GM12878 (cell line): Measurements from ENCODE around the gene LRRIQ1. TPM values are rescaled to one million over a fixed set of nuclear protein-coding genes. Genes with fewer than 3 reads are reported as not detected.

ENCODE experiments used
- ATAC-seq: fragments of 200-7000 bp; cut with Tn5 transposase; 3 replicates; pipeline ENCODE4 v1.9.1; 2020; ENCODE audit warnings: mild to moderate bottlenecking, moderate library complexity
- BruUV-seq: library from RNA; stranded (reverse); fragments of 400-500 nt; replicated peaks from 2 replicates; lab custom pipeline; 2021; lab: Mats Ljungman, UMichigan
- CTCF ChIA-PET: fragments of 300-600 bp; sonication (Branson Sonifier 250); formaldehyde crosslinking; extraction: SDS; loops from one replicate; lab custom pipeline; 2021; ENCODE audit warnings: inconsistent platforms; lab: Yijun Ruan, JAX
- POLR2A ChIA-PET: fragments of 350-600 bp; formaldehyde crosslinking; extraction: SDS; loops from one replicate; lab custom pipeline; 2021; ENCODE audit warnings: inconsistent platforms; lab: Charles Lee
- RAD21 ChIA-PET: fragments of 300-600 bp; sonication (Branson Sonifier 250); formaldehyde crosslinking; loops from one replicate; lab custom pipeline; 2023; ENCODE audit warnings: antibody characterized with exemption; ENCODE audit not compliant: unreplicated experiment; lab: Charles Lee
- SMC1A ChIA-PET: fragments of 300-600 bp; sonication (Branson Sonifier 250); formaldehyde crosslinking; loops from one replicate; lab custom pipeline; 2023; ENCODE audit not compliant: unreplicated experiment, uncharacterized antibody; lab: Charles Lee
- DNase-seq: peaks from one replicate; pipeline ENCODE4 v3.0.0-alpha.2; 2011; ENCODE audit warnings: low read depth, low spot score
- FAIRE-seq: peaks from 3 replicates; lab custom pipeline; 2011; peaks lifted over from hg19 to GRCh38; lab: Jason Lieb, UNC
- H2AFZ ChIP-seq: 2 replicates; pipeline ENCODE4 v1.6.0; 2011; ENCODE audit warnings: low read depth, low read length, control low read depth; ENCODE audit not compliant: control insufficient read depth
- H3K27ac ChIP-seq: 2 replicates; pipeline ENCODE4 v1.5.1; 2011; ENCODE audit warnings: control low read depth; ENCODE audit not compliant: control insufficient read depth, insufficient read depth
- H3K27me3 ChIP-seq, 2 experiments: replicated peaks in 1 of 2; 2 replicates each; pipeline versions ENCODE4 v1.6.0 to v1.6.1; 2011; ENCODE audit warnings: low read length in 1 of 2; ENCODE audit not compliant: control insufficient read depth in 2 of 2, insufficient read depth in 2 of 2
- H3K36me3 ChIP-seq, 2 experiments: 2 replicates each; pipeline ENCODE4 v1.5.1; 2011; ENCODE audit warnings: low read length in 1 of 2; ENCODE audit not compliant: control insufficient read depth in 2 of 2, insufficient read depth in 2 of 2
- H3K4me1 ChIP-seq: 2 replicates; pipeline ENCODE4 v1.6.1; 2011; ENCODE audit warnings: mild to moderate bottlenecking, low read length, moderate library complexity, mixed read lengths; ENCODE audit not compliant: control insufficient read depth, insufficient read depth
- H3K4me2 ChIP-seq: 2 replicates; pipeline ENCODE4 v1.6.0; 2011; ENCODE audit warnings: control low read depth; ENCODE audit not compliant: control insufficient read depth, insufficient read depth
- H3K4me3 ChIP-seq: fragments of 200-600 bp; sonication (generic); 2 replicates; pipeline ENCODE4 v1.5.1; 2016
- H3K79me2 ChIP-seq: 2 replicates; pipeline ENCODE4 v1.6.0; 2011; ENCODE audit warnings: low read length; ENCODE audit not compliant: control insufficient read depth, insufficient read depth
- H3K9ac ChIP-seq: 2 replicates; pipeline ENCODE4 v1.8.0; 2011; ENCODE audit warnings: low read length, control low read depth, mixed read lengths; ENCODE audit not compliant: control insufficient read depth, insufficient read depth
- H3K9me3 ChIP-seq: replicated peaks from 3 replicates; pipeline ENCODE4 v1.5.1; 2011; ENCODE audit warnings: mild to moderate bottlenecking, low read length; ENCODE audit not compliant: control insufficient read depth, insufficient read depth
- H4K20me1 ChIP-seq: 2 replicates; pipeline ENCODE4 v1.6.0; 2011; ENCODE audit not compliant: control insufficient read depth, insufficient read depth
- EZH2 ChIP-seq: IDR thresholded peaks from 2 replicates; pipeline ENCODE4 v1.6.1; 2012; ENCODE audit warnings: low read depth, mild to moderate bottlenecking, control low read depth, inconsistent platforms, low read length, borderline replicate concordance; ENCODE audit not compliant: control insufficient read depth
- HDAC2 ChIP-seq: fragments of 200-600 bp; sonication (generic); IDR thresholded peaks from 2 replicates; pipeline ENCODE4 v1.6.1; 2017
- KAT2A ChIP-seq: conservative IDR thresholded peaks from 2 replicates; pipeline ENCODE4 v1.6.1; 2011; ENCODE audit warnings: low read depth, low read length; ENCODE audit not compliant: control insufficient read depth
- KDM1A ChIP-seq: fragments of 200-600 bp; sonication (generic); IDR thresholded peaks from 2 replicates; pipeline ENCODE4 v1.6.1; 2016; ENCODE audit warnings: borderline replicate concordance
- MEF2A ChIP-seq: IDR thresholded peaks from 2 replicates; pipeline ENCODE4 v1.6.1; 2011; ENCODE audit warnings: low read depth, mild to moderate bottlenecking, low read length, moderate library complexity; ENCODE audit not compliant: insufficient read depth
- RAD21 ChIP-seq: IDR thresholded peaks from 2 replicates; pipeline ENCODE4 v1.6.1; 2011; ENCODE audit warnings: mild to moderate bottlenecking, low read depth, low read length, moderate library complexity; ENCODE audit not compliant: insufficient read depth
- RUNX3 ChIP-seq: IDR thresholded peaks from 2 replicates; pipeline ENCODE4 v1.6.1; 2012; ENCODE audit warnings: low read length, inconsistent platforms
- STAT3 ChIP-seq: IDR thresholded peaks from 2 replicates; pipeline ENCODE4 v1.6.1; 2011; ENCODE audit warnings: low read depth, low read length, improper control_type of control experiment
- YY1 ChIP-seq: IDR thresholded peaks from 2 replicates; pipeline ENCODE4 v1.6.1; 2011; ENCODE audit warnings: low read depth, mild to moderate bottlenecking, low read length
- ZNF207 ChIP-seq: fragments of 450-650 bp; IDR thresholded peaks from 2 replicates; pipeline ENCODE4 v1.6.1; 2014; ENCODE audit warnings: antibody characterized with exemption, mild to moderate bottlenecking, borderline replicate concordance
- ZNF274 ChIP-seq: IDR thresholded peaks from one replicate; pipeline ENCODE4 v1.8.0; 2011; ENCODE audit not compliant: insufficient read length, insufficient read depth
- ZNF384 ChIP-seq: IDR thresholded peaks from 2 replicates; pipeline ENCODE4 v1.6.1; 2012; ENCODE audit warnings: low read depth, mild to moderate bottlenecking, low read length, improper control_type of control experiment, borderline replicate concordance
- ZZZ3 ChIP-seq: IDR thresholded peaks from 2 replicates; pipeline ENCODE4 v1.6.1; 2011; ENCODE audit warnings: low read depth; ENCODE audit not compliant: control insufficient read depth, insufficient read length
- WGBS: methylation state at CpG from one replicate; pipeline ENCODE4 v1.1.6; 2016; ENCODE audit warnings: low lambda C conversion rate; ENCODE audit not compliant: insufficient replicate concordance, insufficient coverage; ENCODE audit errors: missing lambda C conversion rate; 5-methylcytosine and 5-hydroxymethylcytosine counted together
- in situ Hi-C: fragments of 300-500 bp; cut with MboI; formaldehyde crosslinking; loops from 9 replicates; pipeline ENCODE4 v1.14.3; 2018; ENCODE audit warnings: mixed read lengths
- intact Hi-C: fragments of 100-400 bp; cut with micrococcal nuclease; formaldehyde crosslinking; loops from one replicate; pipeline ENCODE4 v1.14.2; 2022; ENCODE audit not compliant: unreplicated experiment
- polyA plus RNA-seq, 11 experiments: library from polyadenylated mRNA; depleted of rRNA in 4 of 11; unstranded in 6 of 11; stranded (reverse) in 5 of 11; fragments of >200 nt; fragmentation: Nextera tagmentation in 4 of 11; fragmentation: Illumina TruSeq in 1 of 11; extraction: Ambion mirVana in 4 of 11; extraction: Trizol in 1 of 11; gene quantifications; 1 replicate in 1 of 11; 2 replicates in 10 of 11; pipeline versions ENCODE4 v1.2.1 to v1.2.3, GENCODE V29; 2011 to 2016; ENCODE audit warnings: inconsistent platforms in 2 of 11, missing spikeins in 2 of 11, low read depth in 1 of 11
- total RNA-seq, 4 experiments: library from RNA; depleted of rRNA in 3 of 4; stranded (reverse); fragments of >200 nt in 3 of 4; fragmentation: Illumina TruSeq in 1 of 4; extraction: Trizol in 1 of 4; gene quantifications; 2 replicates each; pipeline versions ENCODE4 v1.2.1 to v1.2.3, GENCODE V29; 2013 to 2021
- TF ChIP-seq, protein P1 (sequence below): fragments of 450-650 bp; formaldehyde crosslinking; IDR thresholded peaks from 2 replicates; pipeline ENCODE4 v1.4.0; 2020; ENCODE audit warnings: mild to moderate bottlenecking, moderate library complexity
- TF ChIP-seq, protein P2 (sequence below): IDR thresholded peaks from 2 replicates; pipeline ENCODE4 v1.6.1; 2012; ENCODE audit warnings: low read depth, low read length, improper control_type of control experiment
- TF ChIP-seq, protein P3 (sequence below): IDR thresholded peaks from 2 replicates; pipeline ENCODE4 v1.6.1; 2012; ENCODE audit warnings: mild to moderate bottlenecking, low read depth, low read length

Gene LRRIQ1
- total and polyA plus RNA-seq, 10 of the 15 experiments (the other 5 are each of a cell fraction or from before 2014, with no cell fraction given), result 0.14 to 0.45 (median 0.37) TPM; not detected in 4

DNA sequence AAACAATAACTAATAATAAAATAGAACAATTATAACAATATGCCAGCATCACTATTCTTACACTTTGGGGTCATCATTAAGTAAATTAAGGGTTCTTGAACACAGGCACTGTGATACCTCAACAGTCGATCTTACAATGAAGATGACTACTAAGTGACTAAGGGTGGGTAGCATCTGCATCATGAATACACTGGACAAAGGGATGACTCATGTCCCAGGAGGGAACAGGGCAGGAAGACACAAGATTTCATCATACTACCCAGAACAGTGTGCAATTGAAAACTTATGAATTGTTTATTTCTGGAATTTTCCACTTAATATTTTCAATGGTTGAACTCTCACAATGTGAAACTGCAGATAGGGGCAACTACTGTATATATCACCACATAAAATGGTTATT, 19.7 kb upstream of the LRRIQ1 start (continued):
- TF ChIP-seq, protein P1, sequence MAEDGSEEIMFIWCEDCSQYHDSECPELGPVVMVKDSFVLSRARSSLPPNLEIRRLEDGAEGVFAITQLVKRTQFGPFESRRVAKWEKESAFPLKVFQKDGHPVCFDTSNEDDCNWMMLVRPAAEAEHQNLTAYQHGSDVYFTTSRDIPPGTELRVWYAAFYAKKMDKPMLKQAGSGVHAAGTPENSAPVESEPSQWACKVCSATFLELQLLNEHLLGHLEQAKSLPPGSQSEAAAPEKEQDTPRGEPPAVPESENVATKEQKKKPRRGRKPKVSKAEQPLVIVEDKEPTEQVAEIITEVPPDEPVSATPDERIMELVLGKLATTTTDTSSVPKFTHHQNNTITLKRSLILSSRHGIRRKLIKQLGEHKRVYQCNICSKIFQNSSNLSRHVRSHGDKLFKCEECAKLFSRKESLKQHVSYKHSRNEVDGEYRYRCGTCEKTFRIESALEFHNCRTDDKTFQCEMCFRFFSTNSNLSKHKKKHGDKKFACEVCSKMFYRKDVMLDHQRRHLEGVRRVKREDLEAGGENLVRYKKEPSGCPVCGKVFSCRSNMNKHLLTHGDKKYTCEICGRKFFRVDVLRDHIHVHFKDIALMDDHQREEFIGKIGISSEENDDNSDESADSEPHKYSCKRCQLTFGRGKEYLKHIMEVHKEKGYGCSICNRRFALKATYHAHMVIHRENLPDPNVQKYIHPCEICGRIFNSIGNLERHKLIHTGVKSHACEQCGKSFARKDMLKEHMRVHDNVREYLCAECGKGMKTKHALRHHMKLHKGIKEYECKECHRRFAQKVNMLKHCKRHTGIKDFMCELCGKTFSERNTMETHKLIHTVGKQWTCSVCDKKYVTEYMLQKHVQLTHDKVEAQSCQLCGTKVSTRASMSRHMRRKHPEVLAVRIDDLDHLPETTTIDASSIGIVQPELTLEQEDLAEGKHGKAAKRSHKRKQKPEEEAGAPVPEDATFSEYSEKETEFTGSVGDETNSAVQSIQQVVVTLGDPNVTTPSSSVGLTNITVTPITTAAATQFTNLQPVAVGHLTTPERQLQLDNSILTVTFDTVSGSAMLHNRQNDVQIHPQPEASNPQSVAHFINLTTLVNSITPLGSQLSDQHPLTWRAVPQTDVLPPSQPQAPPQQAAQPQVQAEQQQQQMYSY (CRISPR knock-in tag), result no peak
- TF ChIP-seq KDM1A, result no peak
- TF ChIP-seq, all 136 proteins: peak for 0

DNA sequence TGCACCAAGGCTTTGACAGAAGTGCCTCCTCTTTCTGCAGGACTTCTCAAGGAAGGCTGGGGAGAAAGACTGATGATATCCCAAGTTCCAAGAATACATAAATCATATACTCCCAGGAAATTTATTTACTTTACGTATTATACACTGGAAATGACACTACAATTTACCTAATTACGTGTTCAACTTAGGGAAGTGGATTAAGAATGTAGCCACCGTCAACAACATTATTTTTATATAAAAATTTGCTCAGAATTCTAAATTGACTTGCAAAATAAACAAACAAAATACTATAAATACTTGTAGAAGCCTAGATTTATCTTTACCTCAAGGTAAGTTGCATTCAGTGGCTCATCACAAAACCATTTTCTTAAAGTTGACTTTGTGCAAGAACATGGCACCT, 19.0 kb upstream of the LRRIQ1 start:
- Histone ChIP-seq H3K27ac (no peak overlapping the region), H3K27me3 (no peaks in the 10 kb centered on the region), H2AFZ (no peak overlapping the region), H3K4me1 (no peaks in the 10 kb centered on the region), H3K9ac (no peak overlapping the region), H3K9me3 (no peaks in the 10 kb centered on the region), H4K20me1 (no peaks in the 10 kb centered on the region), H3K36me3 (no peaks in the 10 kb centered on the region), H3K4me3 (no peak overlapping the region), H3K4me2 (no peak overlapping the region), H3K79me2 (no peaks in the 10 kb centered on the region)
- 10% methylated on average over 3 of the region's 3 CpGs for WGBS
- CTCF ChIA-PET, result no interaction called here
- RAD21 ChIA-PET, result no interaction called here
- DNase-seq (no peak), FAIRE-seq (no peak), ATAC-seq (no peak)
- in situ Hi-C loops, result no loop called here
- intact Hi-C loops, result no loop called here
- BruUV-seq, result no TSS peak
- SMC1A ChIA-PET, result interaction anchor here (0.6 kb wide), 1 partner anchor 388 kb away, joined by 3 read pairs; no protein-coding TSS in a partner anchor
- POLR2A ChIA-PET, result no interaction called here
- TF ChIP-seq ZNF274, result no peak
- TF ChIP-seq, protein P2, sequence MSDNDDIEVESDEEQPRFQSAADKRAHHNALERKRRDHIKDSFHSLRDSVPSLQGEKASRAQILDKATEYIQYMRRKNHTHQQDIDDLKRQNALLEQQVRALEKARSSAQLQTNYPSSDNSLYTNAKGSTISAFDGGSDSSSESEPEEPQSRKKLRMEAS, result no peak
- TF ChIP-seq RUNX3, result no peak
- no peak for TF ChIP-seq MEF2A
- no peak for TF ChIP-seq RAD21
- TF ChIP-seq ZNF384, result no peak
- TF ChIP-seq KAT2A, result no peak
- no peak for TF ChIP-seq EZH2
- TF ChIP-seq, protein P3, sequence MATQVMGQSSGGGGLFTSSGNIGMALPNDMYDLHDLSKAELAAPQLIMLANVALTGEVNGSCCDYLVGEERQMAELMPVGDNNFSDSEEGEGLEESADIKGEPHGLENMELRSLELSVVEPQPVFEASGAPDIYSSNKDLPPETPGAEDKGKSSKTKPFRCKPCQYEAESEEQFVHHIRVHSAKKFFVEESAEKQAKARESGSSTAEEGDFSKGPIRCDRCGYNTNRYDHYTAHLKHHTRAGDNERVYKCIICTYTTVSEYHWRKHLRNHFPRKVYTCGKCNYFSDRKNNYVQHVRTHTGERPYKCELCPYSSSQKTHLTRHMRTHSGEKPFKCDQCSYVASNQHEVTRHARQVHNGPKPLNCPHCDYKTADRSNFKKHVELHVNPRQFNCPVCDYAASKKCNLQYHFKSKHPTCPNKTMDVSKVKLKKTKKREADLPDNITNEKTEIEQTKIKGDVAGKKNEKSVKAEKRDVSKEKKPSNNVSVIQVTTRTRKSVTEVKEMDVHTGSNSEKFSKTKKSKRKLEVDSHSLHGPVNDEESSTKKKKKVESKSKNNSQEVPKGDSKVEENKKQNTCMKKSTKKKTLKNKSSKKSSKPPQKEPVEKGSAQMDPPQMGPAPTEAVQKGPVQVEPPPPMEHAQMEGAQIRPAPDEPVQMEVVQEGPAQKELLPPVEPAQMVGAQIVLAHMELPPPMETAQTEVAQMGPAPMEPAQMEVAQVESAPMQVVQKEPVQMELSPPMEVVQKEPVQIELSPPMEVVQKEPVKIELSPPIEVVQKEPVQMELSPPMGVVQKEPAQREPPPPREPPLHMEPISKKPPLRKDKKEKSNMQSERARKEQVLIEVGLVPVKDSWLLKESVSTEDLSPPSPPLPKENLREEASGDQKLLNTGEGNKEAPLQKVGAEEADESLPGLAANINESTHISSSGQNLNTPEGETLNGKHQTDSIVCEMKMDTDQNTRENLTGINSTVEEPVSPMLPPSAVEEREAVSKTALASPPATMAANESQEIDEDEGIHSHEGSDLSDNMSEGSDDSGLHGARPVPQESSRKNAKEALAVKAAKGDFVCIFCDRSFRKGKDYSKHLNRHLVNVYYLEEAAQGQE, result no peak
- no peak for TF ChIP-seq HDAC2
- TF ChIP-seq ZZZ3, result no peak
- TF ChIP-seq STAT3, result no peak
- TF ChIP-seq YY1, result no peak
- TF ChIP-seq ZNF207, result no peak
